SJCRH30 (cell line): Measurements from ENCODE around the gene IL12RB1. TPM values are rescaled to one million over a fixed set of nuclear protein-coding genes. Genes with fewer than 3 reads are reported as not detected.

ENCODE experiments used
- DNase-seq, 2 experiments: peaks; one replicate each; pipeline ENCODE4 v3.0.0-alpha.2; 2015 to 2020
- H3K27ac ChIP-seq: fragments of 250-450 bp; sonication (Bioruptor Pico); 2 replicates; pipeline ENCODE4 v1.5.1; 2020; ENCODE audit warnings: mild to moderate bottlenecking, moderate library complexity
- H3K27me3 ChIP-seq: fragments of 250-450 bp; sonication (Bioruptor Pico); 2 replicates; pipeline ENCODE4 v1.5.1; 2020; ENCODE audit warnings: mild to moderate bottlenecking, moderate library complexity
- H3K36me3 ChIP-seq: fragments of 250-450 bp; sonication (Bioruptor Pico); 2 replicates; pipeline ENCODE4 v1.5.1; 2020; ENCODE audit warnings: mild to moderate bottlenecking, moderate library complexity
- H3K4me1 ChIP-seq: fragments of 250-450 bp; sonication (Bioruptor Pico); 2 replicates; pipeline ENCODE4 v1.5.1; 2020; ENCODE audit warnings: mild to moderate bottlenecking, moderate library complexity
- H3K4me3 ChIP-seq: fragments of 250-450 bp; sonication (Bioruptor Pico); 2 replicates; pipeline ENCODE4 v1.5.1; 2020; ENCODE audit warnings: mild to moderate bottlenecking, moderate library complexity
- H3K9me3 ChIP-seq: fragments of 250-450 bp; sonication (Bioruptor Pico); replicated peaks from 2 replicates; pipeline ENCODE4 v1.5.1; 2020; ENCODE audit warnings: mild to moderate bottlenecking, moderate library complexity
- total RNA-seq: library from RNA; depleted of rRNA; stranded (reverse); fragments of >200 nt; shearing (Covaris generic); gene quantifications from 2 replicates; pipeline ENCODE4 v1.2.3, GENCODE V29; 2014

The IL12RB1 gene
- total RNA-seq, 1 experiment from 2014 or later, result not detected

GRCh38 chr19:18029617-18030338 is 57.0 kb downstream of the IL12RB1 start:
- H3K4me1 ChIP-seq, result no peaks in the 10 kb centered on the region; the same call in 1 of the 2 replicates
- no peak overlapping the region for H3K27ac ChIP-seq
- no peak overlapping the region for H3K4me3 ChIP-seq
- peak; percentile 30 to 50 for DNase-seq
- peaks cover 8% of the 10 kb centered on the region; the same call in 1 of the 2 replicates for H3K27me3 ChIP-seq
- H3K9me3 ChIP-seq, result no peaks in the 10 kb centered on the region
- H3K36me3 ChIP-seq, result no peaks in the 10 kb centered on the region

- H3K36me3 ChIP-seq, result no peaks in the 10 kb centered on the region
- no peak overlapping the region for H3K4me3 ChIP-seq
- H3K27ac ChIP-seq, result no peak overlapping the region
- no peaks in the 10 kb centered on the region for H3K9me3 ChIP-seq
- H3K27me3 ChIP-seq, result peaks cover 8% of the 10 kb centered on the region; the same call in 1 of the 2 replicates
- DNase-seq, result no peak
- H3K4me1 ChIP-seq, result no peaks in the 10 kb centered on the region; the same call in 1 of the 2 replicates
These were observed 59.6 kb downstream of the IL12RB1 start for GRCh38 chr19:18027151-18027550.

GRCh38 chr19:18023622-18024251 is 63.0 kb downstream of the IL12RB1 start:
- no peaks in the 10 kb centered on the region for H3K4me1 ChIP-seq
- H3K36me3 ChIP-seq, result no peaks in the 10 kb centered on the region
- H3K27ac ChIP-seq, result no peak overlapping the region
- no peak for DNase-seq
- H3K27me3 ChIP-seq, result no peaks in the 10 kb centered on the region
- H3K4me3 ChIP-seq, result no peak overlapping the region
- no peaks in the 10 kb centered on the region for H3K9me3 ChIP-seq

- Histone ChIP-seq H3K9me3 (no peaks in the 10 kb centered on the region), H3K27ac (no peak overlapping the region), H3K4me3 (no peak overlapping the region), H3K27me3 (no peaks in the 10 kb centered on the region), H3K36me3 (no peaks in the 10 kb centered on the region), H3K4me1 (no peaks in the 10 kb centered on the region)
- no peak for DNase-seq
These were observed 65.5 kb downstream of the IL12RB1 start for GRCh38 chr19:18021121-18021755.

- Histone ChIP-seq H3K27ac (no peak overlapping the region), H3K9me3 (no peaks in the 10 kb centered on the region), H3K27me3 (peaks cover 3% of the 10 kb centered on the region; the same call in 1 of the 2 replicates), H3K4me1 (no peaks in the 10 kb centered on the region), H3K4me3 (no peak overlapping the region), H3K36me3 (no peaks in the 10 kb centered on the region)
- DNase-seq, result peak in 1 of 2 experiments; percentile 36
These were observed 66.3 kb downstream of the IL12RB1 start for GRCh38 chr19:18020212-18021085.

GRCh38 chr19:18017275-18018083 is 69.3 kb downstream of the IL12RB1 start:
- Histone ChIP-seq H3K36me3 (no peaks in the 10 kb centered on the region), H3K27ac (no peak overlapping the region), H3K4me3 (no peak overlapping the region), H3K9me3 (no peaks in the 10 kb centered on the region), H3K4me1 (no peaks in the 10 kb centered on the region), H3K27me3 (peaks cover 4% of the 10 kb centered on the region; the same call in 1 of the 2 replicates)
- no peak for DNase-seq

- no peak for DNase-seq
- peaks cover 4% of the 10 kb centered on the region; the same call in 1 of the 2 replicates for H3K27me3 ChIP-seq
- H3K36me3 ChIP-seq, result no peaks in the 10 kb centered on the region
- no peaks in the 10 kb centered on the region for H3K4me1 ChIP-seq
- H3K27ac ChIP-seq, result no peak overlapping the region
- H3K9me3 ChIP-seq, result no peaks in the 10 kb centered on the region
- no peak overlapping the region for H3K4me3 ChIP-seq
These were observed 70.4 kb downstream of the IL12RB1 start for GRCh38 chr19:18016209-18016910.

- Histone ChIP-seq H3K4me3 (no peak overlapping the region), H3K27ac (no peak overlapping the region), H3K27me3 (peaks cover 4% of the 10 kb centered on the region; the same call in 1 of the 2 replicates), H3K36me3 (no peaks in the 10 kb centered on the region), H3K4me1 (no peaks in the 10 kb centered on the region), H3K9me3 (no peaks in the 10 kb centered on the region)
- DNase-seq, result no peak
These were observed 72.5 kb downstream of the IL12RB1 start for GRCh38 chr19:18014197-18014596.

- no peaks in the 10 kb centered on the region for H3K36me3 ChIP-seq
- H3K4me1 ChIP-seq, result no peaks in the 10 kb centered on the region
- H3K4me3 ChIP-seq, result no peak overlapping the region
- H3K27me3 ChIP-seq, result peaks cover 4% of the 10 kb centered on the region; the same call in 1 of the 2 replicates
- H3K9me3 ChIP-seq, result no peaks in the 10 kb centered on the region
- no peak for DNase-seq
- H3K27ac ChIP-seq, result no peak overlapping the region
These were observed 73.3 kb downstream of the IL12RB1 start for GRCh38 chr19:18013210-18014111.

GRCh38 chr19:18010149-18010548 is 76.6 kb downstream of the IL12RB1 start:
- Histone ChIP-seq H3K27ac (no peak overlapping the region), H3K9me3 (no peaks in the 10 kb centered on the region), H3K4me3 (no peak overlapping the region), H3K36me3 (no peaks in the 10 kb centered on the region), H3K27me3 (no peaks in the 10 kb centered on the region; the same call in 1 of the 2 replicates), H3K4me1 (no peaks in the 10 kb centered on the region)
- DNase-seq, result no peak

- DNase-seq, result no peak
- no peaks in the 10 kb centered on the region for H3K4me1 ChIP-seq
- H3K9me3 ChIP-seq, result no peaks in the 10 kb centered on the region
- H3K36me3 ChIP-seq, result no peaks in the 10 kb centered on the region
- H3K27me3 ChIP-seq, result no peaks in the 10 kb centered on the region
- no peak overlapping the region for H3K4me3 ChIP-seq
- H3K27ac ChIP-seq, result no peak overlapping the region
These were observed 77.2 kb downstream of the IL12RB1 start for GRCh38 chr19:18009412-18010066.
